Ecto neural progenitor cell (in vitro differentiated cells): ENCODE data around the gene SELENOO.

ENCODE experiments used
- DNase-seq: peaks from one replicate; pipeline ENCODE4 v3.0.0-alpha.2; 2018; ENCODE audit warnings: low spot score

SELENOO gene

GRCh38 chr22:50217543-50218152 is 16.8 kb downstream of the SELENOO start:
- no peak for DNase-seq

DNA sequence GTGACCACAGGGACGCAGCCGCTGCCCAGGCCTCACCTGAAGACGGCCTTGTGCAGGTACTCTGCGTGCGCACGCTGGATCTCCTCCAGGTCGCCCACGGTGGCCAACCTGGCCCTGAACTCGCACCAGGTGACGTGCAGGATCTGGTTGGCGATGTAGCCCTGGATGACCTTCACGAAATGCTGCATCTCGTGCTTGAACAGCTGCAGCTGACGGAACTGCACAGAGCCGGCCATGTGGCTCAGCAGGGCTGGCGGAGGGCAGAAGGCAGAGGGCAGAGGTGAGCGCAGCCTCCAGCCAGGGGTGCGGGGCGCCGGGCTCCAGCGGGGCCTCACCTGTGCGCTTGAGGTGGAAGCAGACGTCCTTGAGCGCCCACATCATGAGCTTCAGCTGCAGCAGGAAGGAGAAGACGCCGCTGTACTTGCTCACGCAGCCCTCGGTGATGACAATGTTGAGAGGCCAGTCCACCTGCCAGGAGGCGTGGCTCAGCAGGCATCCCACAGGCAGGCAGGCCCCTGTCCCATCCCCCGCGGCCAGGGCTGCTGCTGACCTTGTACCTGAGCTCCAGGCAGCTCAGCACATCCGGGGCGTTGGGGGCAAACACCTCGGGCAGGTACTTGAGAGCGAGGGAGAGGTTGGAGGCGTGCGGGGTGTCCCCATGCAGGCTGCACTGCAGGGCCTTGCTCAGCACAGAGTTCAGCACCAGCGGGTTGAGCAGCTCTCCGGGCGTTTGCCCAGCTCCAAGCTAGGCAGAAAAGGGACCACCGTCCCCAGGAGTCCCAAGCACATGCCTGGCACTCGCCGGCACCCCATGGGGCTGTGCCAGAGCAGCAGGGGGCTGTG is 17.6 kb downstream of the SELENOO start:
- DNase-seq, result no peak

DNA sequence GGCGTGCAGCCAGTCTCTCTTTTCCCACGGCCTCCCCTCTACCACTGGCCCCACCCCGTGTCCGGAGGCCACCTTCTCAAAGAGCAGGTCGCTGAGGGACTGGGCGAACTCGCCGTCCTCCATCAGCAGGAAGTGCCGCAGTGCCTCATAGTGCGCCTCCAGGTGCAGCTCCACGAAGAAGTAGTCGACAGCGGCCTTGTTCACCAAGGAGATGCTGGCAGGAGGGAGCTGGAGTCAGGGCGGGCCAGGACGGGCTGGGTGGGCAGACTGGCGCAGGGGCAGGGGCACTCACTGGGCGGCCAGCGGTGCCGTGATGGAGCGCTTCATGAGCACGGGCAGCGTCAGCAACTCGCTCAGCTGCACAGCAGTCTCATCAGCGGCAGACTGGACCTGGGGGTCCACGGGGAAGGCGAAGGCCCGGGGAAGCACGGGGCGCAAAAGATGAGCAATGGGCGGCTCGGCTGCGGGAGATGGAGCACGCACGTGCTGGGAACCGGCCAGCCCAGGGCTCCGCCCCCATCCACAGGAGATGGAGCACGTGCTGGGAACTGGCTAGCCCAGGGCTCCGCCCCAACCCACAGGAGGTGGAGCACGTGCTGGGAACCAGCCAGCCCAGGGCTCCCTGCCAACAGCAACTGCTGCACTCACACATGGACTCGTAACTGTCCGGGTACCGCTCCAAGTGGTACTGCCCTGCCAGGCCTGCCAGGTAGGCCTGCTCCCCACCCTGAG is 18.4 kb downstream of the SELENOO start:
- no peak for DNase-seq

- DNase-seq, result no peak
Measured at GRCh38 chr22:50219800-50220602, 19.2 kb downstream of the SELENOO start.

GRCh38 chr22:50220603-50221409 is 20.0 kb downstream of the SELENOO start:
- DNase-seq, result no peak

DNA sequence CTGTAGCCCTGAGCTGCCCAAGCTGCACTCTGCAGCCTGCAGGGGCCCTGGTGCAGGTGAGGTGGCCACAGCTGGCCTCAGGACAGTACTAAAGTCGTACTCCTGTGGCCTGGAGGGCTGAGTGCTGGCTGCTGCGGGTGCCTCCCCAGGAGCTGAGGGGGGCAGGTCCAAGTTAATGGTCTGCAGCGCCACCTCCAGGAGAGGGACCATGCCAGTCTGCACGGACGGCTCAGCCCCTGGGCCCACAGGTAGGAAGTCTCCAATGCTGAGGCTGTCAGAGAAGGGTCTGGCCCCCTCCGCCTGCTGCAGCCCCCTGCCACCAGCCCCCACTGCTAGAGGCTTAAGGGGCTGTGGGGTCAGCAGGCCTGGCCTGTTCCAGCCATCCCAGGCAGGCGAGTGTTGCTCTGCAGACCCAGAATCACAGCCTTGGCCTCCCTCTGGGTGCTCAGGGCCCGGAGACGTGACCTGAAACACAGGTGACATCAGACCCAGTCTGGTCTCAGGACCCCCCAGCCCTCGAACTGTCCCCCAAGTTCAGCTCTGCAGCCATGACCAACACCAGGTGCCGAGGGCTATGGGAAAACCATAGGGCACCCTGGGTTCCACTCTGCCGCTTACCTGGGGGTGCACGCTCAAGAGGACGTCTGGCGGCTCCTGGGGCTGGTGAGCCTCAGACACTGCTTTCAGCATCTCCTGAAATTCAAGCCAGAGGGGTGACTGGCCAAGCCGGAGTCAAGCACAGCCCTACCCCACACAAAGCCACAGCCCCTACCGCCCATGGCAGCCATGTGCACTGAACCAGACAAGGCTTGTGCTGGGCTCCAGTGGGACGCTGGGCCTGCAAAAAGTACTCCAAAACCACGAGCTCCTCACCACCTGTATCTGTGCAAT is 20.8 kb downstream of the SELENOO start:
- no peak for DNase-seq

DNA sequence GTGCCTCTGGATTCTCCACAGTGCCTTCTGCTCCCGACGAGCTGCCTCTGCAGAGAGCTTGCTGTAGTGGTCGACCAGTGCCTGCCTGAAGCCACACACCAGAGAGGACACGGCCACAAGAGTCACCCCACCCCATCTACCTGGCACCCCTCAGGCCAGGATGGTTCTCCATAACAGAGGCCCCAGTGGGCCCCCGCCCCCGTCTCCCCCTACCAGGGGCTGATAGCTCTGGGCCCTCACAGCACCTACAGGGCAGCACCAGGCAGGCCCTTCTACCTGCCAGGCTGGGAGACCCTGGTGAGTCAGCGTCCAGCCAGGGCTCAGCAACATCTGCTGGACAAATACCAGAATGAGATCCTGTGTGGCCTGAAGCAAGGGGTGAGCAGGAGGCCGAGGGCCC is 21.7 kb downstream of the SELENOO start:
- no peak for DNase-seq

DNA sequence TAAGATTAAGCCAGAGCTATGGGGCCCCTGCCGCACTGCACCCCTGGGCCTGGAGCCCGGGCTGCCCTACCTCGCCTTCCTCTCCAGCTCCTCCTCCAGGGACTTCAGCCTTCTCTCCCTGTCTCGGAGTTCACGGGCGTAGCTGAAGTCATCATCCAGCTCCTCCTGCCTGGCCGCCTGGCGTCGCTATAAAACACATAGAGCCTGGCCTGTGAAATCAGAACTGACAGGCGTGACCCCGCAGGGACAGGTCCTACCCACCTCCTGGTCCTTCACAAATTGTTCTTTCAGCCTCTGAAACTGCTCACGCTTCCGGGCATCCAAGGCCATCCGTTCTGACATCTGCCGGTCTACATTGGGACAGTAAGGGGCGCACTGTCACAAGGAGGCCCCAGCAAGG is 23.3 kb downstream of the SELENOO start:
- DNase-seq, result no peak

GRCh38 chr22:50225200-50225969 is 24.6 kb downstream of the SELENOO start:
- DNase-seq, result no peak

DNA sequence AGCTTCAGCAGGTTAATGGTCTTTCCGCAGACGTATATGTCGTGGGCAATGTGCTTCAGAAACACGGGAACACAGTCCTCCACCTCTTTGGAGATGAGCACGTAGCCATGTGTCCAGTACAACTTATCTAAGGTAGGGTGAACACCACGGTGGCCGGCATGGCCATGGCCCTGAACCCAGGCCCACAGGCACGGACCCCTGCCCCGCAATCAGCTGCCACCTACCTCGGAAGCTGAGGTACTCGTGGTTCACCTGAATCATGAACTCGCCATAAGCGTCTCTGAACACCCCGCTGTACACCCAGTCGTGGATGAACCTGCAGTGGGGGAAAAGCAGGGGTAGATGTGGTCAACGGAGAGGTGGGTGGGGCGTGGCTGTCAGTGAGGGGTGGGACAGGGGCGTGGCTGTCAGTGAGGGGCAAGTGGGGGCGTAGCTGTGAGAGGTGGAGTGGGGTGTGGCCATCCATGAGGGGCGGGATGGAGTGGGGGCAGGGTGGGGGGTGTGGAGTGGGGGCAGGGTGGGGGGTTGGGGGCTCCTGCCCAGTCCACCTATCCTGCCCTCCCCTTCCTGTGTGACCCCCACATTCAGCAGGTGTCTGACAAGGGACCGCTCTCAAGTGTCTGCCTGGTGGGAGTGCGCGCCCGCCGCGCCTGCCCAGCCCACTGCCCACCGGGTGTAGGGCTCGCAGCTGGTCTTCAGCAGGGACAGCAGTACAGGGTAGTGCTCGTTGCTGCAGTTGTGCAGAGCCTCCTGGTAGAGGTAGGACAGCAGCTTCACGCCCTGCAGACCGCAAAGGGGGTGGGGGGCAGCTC is 25.5 kb downstream of the SELENOO start:
- DNase-seq, result no peak

DNA sequence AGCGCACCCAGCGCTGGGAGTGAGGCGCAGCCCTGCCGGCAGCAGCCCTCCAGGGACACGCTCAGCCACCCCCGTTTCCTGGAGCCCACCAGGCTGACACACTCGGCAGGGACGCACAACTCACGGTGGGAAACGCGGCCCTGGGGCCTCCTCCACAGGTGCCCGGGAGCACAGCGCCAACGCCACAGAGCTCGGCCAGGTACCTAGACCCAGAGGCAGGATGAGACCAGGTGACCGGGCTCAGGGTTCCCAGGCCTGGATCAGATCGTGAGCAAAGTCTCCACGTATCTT is 26.0 kb downstream of the SELENOO start:
- DNase-seq, result no peak

DNA sequence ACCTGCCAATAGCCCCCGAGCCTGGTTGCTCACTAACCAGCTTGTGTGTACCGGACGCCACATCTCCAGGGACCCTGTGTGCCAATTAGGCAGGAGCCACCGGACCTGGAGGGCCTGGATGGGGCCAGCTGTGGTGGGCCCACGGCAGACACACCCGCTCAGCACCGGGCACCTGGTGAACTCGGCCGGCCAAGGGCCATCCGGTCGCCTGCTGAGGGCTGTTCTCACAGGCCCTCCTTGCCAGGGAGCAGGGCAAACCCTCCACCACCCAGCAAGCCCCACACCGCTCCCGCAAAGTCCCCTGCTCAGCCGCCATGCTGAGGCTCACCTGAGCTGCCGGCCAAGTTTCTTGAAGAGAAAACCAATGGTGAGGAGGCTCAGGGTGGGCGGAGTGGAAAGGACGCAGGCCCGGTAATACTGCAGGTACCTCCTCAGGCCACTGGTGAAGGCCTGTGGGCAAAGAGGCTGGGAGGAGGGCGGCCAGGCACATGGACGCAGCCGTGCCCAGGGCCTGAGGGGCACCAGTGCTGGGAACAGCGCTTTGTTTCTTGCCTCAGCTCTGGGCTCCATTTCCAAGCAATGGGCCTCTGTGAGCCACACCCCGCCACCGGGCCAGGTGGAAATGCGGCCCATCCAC is 26.9 kb downstream of the SELENOO start:
- DNase-seq, result no peak

DNA sequence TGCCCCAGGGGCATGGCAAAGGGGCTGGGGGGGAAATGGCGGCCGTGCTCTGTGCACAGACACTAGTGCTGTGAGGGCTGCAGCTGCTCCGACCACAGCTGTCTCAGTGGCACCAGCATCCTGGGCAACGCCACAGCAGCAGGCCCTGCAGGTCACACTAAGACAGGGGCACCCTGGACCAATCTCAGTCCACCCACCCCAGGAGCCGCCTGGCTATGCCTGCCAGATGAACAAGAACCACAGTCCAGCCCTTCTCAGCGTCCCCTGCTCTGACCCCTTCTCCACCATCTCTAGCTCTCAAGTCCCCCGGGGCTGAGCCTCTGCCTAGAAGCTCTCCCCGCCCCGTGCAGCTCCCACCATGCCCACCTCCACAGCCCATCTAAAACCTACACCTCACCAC is 27.6 kb downstream of the SELENOO start:
- DNase-seq, result no peak

DNA sequence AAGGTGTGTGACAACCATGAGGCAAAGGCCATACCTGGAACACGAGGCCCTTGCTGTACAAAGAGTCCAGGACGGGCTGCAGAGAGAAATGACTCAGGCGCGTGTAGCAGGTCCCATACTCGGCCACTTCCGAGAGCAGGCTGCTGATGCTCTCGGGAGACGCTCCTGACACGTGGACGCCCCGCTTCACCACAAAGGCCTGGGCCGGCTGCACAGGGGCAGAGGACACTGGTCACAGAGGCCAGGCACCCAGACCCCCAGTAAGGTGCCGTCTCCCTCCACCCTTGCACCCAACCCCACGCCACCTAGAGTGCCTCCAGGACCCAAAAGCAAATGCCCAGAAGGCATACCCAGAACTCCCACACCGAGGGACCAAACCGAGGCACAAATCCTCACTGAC is 28.6 kb downstream of the SELENOO start:
- no peak for DNase-seq

- DNase-seq, result no peak
Measured at GRCh38 chr22:50232481-50233151, 31.8 kb downstream of the SELENOO start.

DNA sequence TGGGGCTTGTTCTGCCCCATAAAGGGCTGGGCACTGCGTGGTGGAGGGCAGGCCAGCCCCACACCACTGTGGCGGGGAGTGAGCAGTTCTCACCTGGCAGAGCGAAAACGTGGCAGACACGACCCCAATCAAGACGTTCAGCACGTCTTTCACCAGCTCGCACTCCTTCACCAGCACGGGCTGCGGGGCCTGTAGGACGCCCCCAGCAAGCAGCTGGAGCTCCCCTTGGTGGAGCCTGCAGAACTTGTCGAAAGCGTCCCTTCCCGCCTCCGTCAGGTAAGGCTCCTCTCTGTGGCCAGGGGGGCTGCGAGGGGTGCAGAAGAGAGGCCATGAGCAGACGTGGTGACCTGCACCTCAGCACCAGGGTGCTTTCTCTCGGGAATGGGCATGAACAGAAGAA is 32.4 kb downstream of the SELENOO start:
- no peak for DNase-seq

- no peak for DNase-seq
Measured at GRCh38 chr22:50236731-50237409, 36.1 kb downstream of the SELENOO start.
